ENCODE data around the gene UBAC2.

- TF ChIP-seq TAF1 (IDR thresholded peaks at IDR 0.05; ENCODE audit: low read depth, low read length) (no peak), POLR2AphosphoS5 (IDR thresholded peaks at IDR 0.05; ENCODE audit: low read depth, low read length) (no peak; the same call in 1 of the 2 replicates), POLR2A (IDR thresholded peaks at IDR 0.05; ENCODE audit: low read depth, low read length) (no peak), SPI1 (IDR thresholded peaks at IDR 0.05; ENCODE audit: low read depth, low read length) (peak; percentile 71)
These were observed 28.4 kb downstream of the UBAC2 start for GRCh38 chr13:99228737-99229691.
